Measurements from ENCODE around the gene PLPP7. TPM values are rescaled to one million over a fixed set of nuclear protein-coding genes. Genes with fewer than 3 reads are reported as not detected.

The PLPP7 gene
- polyA plus RNA-seq, 2 of the 4 experiments (the other 2 are of a cell fraction), result 0.08 TPM; not detected in 1

DNA sequence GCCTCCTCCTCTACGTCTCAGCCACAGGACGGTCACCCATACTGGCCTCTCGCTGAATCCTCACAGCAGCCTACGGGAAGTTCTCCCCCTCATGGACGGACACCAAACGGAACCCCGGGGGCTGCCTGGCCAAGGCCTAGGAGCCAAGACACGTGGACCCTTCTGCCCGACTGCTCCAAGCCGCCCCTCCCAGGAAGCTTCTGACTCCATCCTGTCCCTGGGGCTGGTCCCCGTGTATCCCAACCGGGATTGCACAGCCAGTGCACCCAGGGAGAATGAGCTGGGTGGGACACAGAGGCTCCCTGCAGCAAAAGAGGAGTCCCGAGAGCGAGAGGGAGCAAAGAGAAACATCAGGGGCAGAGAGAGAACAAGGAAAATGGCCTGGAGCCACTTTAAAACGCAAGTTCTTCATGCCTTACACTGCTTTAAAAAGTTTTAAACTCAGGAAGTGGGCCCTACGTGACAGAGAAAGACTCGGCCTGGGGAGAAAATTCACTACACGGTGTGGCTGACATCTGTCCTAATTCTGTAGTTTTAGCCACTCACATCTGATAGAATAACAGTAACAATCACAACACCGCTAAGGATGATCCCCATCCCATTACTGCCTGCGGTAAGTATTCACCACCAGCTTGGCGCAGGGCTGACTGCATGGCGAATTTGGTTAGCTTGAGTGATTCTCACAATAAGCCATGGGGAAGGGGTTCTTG is 16.2 kb upstream of the PLPP7 start:
- ATAC-seq, result no peak
- ChIA-PET POLR2A (no interaction called here), CTCF (no interaction called here)
- Histone ChIP-seq H3K4me3 (no peak overlapping the region), H3K4me1 (no peaks in the 10 kb centered on the region; the same call in 2 of the 3 replicates), H3K9me3 (no peaks in the 10 kb centered on the region), H3K4me2 (no peak overlapping the region), H3K27ac (no peak overlapping the region)
- no peak for TF ChIP-seq NR3C1 (IDR thresholded peaks at IDR 0.05)
- TF ChIP-seq CTCF (IDR thresholded peaks at IDR 0.05), result no peak
- TF ChIP-seq TP53 (CRISPR knock-in tag; IDR thresholded peaks at IDR 0.05), result no peak
- TF ChIP-seq ZC3H11A (IDR thresholded peaks at IDR 0.05), result no peak
- TF ChIP-seq HEYL (CRISPR knock-in tag; IDR thresholded peaks at IDR 0.05), result no peak
- TF ChIP-seq CHD2 (IDR thresholded peaks at IDR 0.05; ENCODE audit: low read length, partially characterized antibody), result no peak
- TF ChIP-seq HDAC2 (IDR thresholded peaks at IDR 0.05), result no peak
- no peak for TF ChIP-seq ELK1 (IDR thresholded peaks at IDR 0.05; ENCODE audit: low read depth, low read length)
- TF ChIP-seq, protein P1, sequence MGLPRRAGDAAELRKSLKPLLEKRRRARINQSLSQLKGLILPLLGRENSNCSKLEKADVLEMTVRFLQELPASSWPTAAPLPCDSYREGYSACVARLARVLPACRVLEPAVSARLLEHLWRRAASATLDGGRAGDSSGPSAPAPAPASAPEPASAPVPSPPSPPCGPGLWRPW (IDR thresholded peaks at IDR 0.05), result no peak
- TF ChIP-seq, protein P2, sequence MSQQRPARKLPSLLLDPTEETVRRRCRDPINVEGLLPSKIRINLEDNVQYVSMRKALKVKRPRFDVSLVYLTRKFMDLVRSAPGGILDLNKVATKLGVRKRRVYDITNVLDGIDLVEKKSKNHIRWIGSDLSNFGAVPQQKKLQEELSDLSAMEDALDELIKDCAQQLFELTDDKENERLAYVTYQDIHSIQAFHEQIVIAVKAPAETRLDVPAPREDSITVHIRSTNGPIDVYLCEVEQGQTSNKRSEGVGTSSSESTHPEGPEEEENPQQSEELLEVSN (IDR thresholded peaks at IDR 0.05; ENCODE audit: borderline replicate concordance, low read depth), result no peak
- TF ChIP-seq CBX8 (IDR thresholded peaks at IDR 0.05), result no peak
- WGBS (ENCODE audit: missing lambda C conversion rate), result 84% methylated on average over 21 of the region's 22 CpGs
- no peak for FAIRE-seq
- DNase-seq (ENCODE audit: low read depth in 1 of 2, low spot score in 1 of 2), result no peak

DNA sequence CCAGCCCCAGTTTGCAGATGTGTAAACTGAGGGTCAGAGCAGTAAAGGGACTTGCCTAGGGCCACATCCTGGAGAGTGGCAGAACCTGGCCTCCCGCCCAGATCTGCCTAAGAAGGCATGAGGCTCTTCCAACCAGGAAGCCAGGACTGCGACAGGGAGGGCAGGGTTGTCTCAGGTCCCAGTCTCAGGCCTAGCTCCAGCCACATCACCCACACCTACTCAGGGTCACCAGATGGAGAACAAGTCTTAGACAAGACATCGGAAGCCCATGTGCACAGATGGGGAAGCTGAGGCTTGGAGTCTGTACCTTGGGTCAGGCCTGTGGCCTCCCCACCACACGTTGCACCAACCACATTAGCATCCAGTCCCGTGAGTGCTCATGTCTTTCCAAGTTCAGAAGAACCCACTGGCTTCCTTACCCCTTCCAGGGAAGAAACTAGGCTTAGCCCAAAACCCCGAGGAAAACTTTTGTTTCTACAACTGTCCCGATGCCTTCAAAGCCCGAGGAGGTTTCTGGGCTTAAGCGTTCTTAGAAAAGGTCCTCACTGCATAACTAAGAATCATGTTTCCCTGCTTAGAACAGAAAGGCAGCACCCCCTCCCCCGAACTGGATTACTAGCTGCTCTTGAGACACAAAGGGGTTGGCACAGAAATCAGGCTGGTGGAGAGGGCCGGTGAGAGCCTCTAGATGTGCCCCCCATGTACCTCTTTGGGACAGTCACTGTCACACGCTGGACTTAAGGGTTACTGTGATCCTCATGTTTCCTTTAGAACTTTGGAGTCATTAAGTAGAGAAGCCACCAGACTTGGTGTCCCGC is 15.5 kb upstream of the PLPP7 start:
- ChIA-PET CTCF (interaction anchor here (0.6 to 0.9 kb wide), 2 partner anchors 82 to 96 kb away, joined by 3 read pairs; no protein-coding TSS in a partner anchor), POLR2A (no interaction called here)
- DNase-seq (ENCODE audit: low read depth in 1 of 2, low spot score in 1 of 2) (no peak), ATAC-seq (no peak), FAIRE-seq (no peak)
- Histone ChIP-seq H3K27ac (no peak overlapping the region), H3K4me3 (no peak overlapping the region), H3K9me3 (no peaks in the 10 kb centered on the region), H3K4me2 (no peak overlapping the region), H3K4me1 (no peaks in the 10 kb centered on the region; the same call in 2 of the 3 replicates)
- no peak for TF ChIP-seq CEBPB (IDR thresholded peaks at IDR 0.05)
- no peak for TF ChIP-seq REST (IDR thresholded peaks at IDR 0.05)
- TF ChIP-seq TP53 (CRISPR knock-in tag; IDR thresholded peaks at IDR 0.05), result no peak
- no peak for TF ChIP-seq HOXB5 (CRISPR knock-in tag; IDR thresholded peaks at IDR 0.05)
- no peak for TF ChIP-seq CHD4 (IDR thresholded peaks at IDR 0.05; ENCODE audit: borderline replicate concordance)
- no peak for TF ChIP-seq POLR2A (IDR thresholded peaks at IDR 0.05; ENCODE audit: low read length)
- TF ChIP-seq, protein P1 (IDR thresholded peaks at IDR 0.05), result no peak
- TF ChIP-seq, protein P3, sequence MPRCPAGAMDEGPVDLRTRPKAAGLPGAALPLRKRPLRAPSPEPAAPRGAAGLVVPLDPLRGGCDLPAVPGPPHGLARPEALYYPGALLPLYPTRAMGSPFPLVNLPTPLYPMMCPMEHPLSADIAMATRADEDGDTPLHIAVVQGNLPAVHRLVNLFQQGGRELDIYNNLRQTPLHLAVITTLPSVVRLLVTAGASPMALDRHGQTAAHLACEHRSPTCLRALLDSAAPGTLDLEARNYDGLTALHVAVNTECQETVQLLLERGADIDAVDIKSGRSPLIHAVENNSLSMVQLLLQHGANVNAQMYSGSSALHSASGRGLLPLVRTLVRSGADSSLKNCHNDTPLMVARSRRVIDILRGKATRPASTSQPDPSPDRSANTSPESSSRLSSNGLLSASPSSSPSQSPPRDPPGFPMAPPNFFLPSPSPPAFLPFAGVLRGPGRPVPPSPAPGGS (IDR thresholded peaks at IDR 0.05), result no peak
- TF ChIP-seq RNF2 (IDR thresholded peaks at IDR 0.05; ENCODE audit: borderline replicate concordance, low read depth), result no peak
- no peak for TF ChIP-seq NFE2L2 (conservative IDR thresholded peaks at IDR 0.05; ENCODE audit: low read length)
- 75% methylated on average over 13 of the region's 13 CpGs for WGBS (ENCODE audit: missing lambda C conversion rate)

All from A549 (cell line).